Measurements from ENCODE around the gene BBIP1. TPM values are rescaled to one million over a fixed set of nuclear protein-coding genes. Genes with fewer than 3 reads are reported as not detected.

The BBIP1 gene
- total and polyA plus RNA-seq, 10 of the 15 experiments (the other 5 are each of a cell fraction or from before 2014, with no cell fraction given) = 13.8 to 40.8 (median 31.3) TPM

GRCh38 chr10:110931769-110932381 lies 12.9 kb upstream of the BBIP1 start:
- RAD21 ChIA-PET (ENCODE audit: unreplicated experiment) = interaction anchor here (0.5 to 1.0 kb wide), 2 partner anchors 13 to 69 kb away, joined by 3 read pairs; partner anchors contain the start of genes BBIP1 and SHOC2

More at GRCh38 chr10:110931769-110932381, 12.9 kb upstream of the BBIP1 start:
- intact Hi-C loops (cut with micrococcal nuclease; ENCODE audit: unreplicated experiment) = no loop called here
- FAIRE-seq (no peak), DNase-seq (ENCODE audit: low read depth, low spot score) (no peak), ATAC-seq (peak; percentile 22)
- Histone ChIP-seq H3K79me2 (ENCODE audit: control insufficient read depth, insufficient read depth, low read length) (peaks cover 98% of the 10 kb centered on the region), H2AFZ (ENCODE audit: control insufficient read depth, low read depth, low read length) (no peak overlapping the region), H3K4me3 (no peak overlapping the region), H3K27ac (ENCODE audit: control insufficient read depth, insufficient read depth) (no peak overlapping the region), H4K20me1 (ENCODE audit: control insufficient read depth, insufficient read depth) (no peaks in the 10 kb centered on the region), H3K9ac (ENCODE audit: control insufficient read depth, insufficient read depth, low read length) (no peak overlapping the region), H3K4me2 (ENCODE audit: control insufficient read depth, insufficient read depth) (no peak overlapping the region), H3K27me3 (replicated peaks in 1 of 2; ENCODE audit: control insufficient read depth in 2 of 2, insufficient read depth in 2 of 2, low read length in 1 of 2) (no peaks in the 10 kb centered on the region), H3K9me3 (replicated peaks; ENCODE audit: control insufficient read depth, insufficient read depth, low read length) (peaks cover 4% of the 10 kb centered on the region), H3K4me1 (ENCODE audit: control insufficient read depth, insufficient read depth, low read length) (peaks cover 18% of the 10 kb centered on the region), H3K36me3 (ENCODE audit: control insufficient read depth in 2 of 2, insufficient read depth in 2 of 2, low read length in 1 of 2) (no peaks in the 10 kb centered on the region; a peak in 1 of 4 replicates)
- no peak for TF ChIP-seq SMAD5 (IDR thresholded peaks at IDR 0.05; ENCODE audit: low read depth)
- no peak for TF ChIP-seq BRCA1 (IDR thresholded peaks at IDR 0.05; ENCODE audit: low read depth, low read length)
- no peak for TF ChIP-seq BMI1 (IDR thresholded peaks at IDR 0.05; ENCODE audit: borderline replicate concordance)
- TF ChIP-seq CHD4 (IDR thresholded peaks at IDR 0.05) = no peak
- TF ChIP-seq MTA3 (IDR thresholded peaks at IDR 0.05; ENCODE audit: borderline replicate concordance, low read length) = no peak
- TF ChIP-seq, protein P1, sequence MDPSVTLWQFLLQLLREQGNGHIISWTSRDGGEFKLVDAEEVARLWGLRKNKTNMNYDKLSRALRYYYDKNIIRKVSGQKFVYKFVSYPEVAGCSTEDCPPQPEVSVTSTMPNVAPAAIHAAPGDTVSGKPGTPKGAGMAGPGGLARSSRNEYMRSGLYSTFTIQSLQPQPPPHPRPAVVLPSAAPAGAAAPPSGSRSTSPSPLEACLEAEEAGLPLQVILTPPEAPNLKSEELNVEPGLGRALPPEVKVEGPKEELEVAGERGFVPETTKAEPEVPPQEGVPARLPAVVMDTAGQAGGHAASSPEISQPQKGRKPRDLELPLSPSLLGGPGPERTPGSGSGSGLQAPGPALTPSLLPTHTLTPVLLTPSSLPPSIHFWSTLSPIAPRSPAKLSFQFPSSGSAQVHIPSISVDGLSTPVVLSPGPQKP (IDR thresholded peaks at IDR 0.05; ENCODE audit: low read depth, low read length) = no peak
- no peak for TF ChIP-seq PRDM15 (CRISPR knock-in tag; IDR thresholded peaks at IDR 0.05)
- TF ChIP-seq RELB (IDR thresholded peaks at IDR 0.05; ENCODE audit: low read depth) = no peak
- TF ChIP-seq YBX1 (IDR thresholded peaks at IDR 0.05) = no peak
- no peak for TF ChIP-seq MYB (IDR thresholded peaks at IDR 0.05; ENCODE audit: borderline replicate concordance, low read depth, low read length)
- TF ChIP-seq NBN (IDR thresholded peaks at IDR 0.05) = no peak
- TF ChIP-seq, protein P2, sequence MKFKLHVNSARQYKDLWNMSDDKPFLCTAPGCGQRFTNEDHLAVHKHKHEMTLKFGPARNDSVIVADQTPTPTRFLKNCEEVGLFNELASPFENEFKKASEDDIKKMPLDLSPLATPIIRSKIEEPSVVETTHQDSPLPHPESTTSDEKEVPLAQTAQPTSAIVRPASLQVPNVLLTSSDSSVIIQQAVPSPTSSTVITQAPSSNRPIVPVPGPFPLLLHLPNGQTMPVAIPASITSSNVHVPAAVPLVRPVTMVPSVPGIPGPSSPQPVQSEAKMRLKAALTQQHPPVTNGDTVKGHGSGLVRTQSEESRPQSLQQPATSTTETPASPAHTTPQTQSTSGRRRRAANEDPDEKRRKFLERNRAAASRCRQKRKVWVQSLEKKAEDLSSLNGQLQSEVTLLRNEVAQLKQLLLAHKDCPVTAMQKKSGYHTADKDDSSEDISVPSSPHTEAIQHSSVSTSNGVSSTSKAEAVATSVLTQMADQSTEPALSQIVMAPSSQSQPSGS (IDR thresholded peaks at IDR 0.05; ENCODE audit: low read length) = no peak
- TF ChIP-seq FOXM1 (IDR thresholded peaks at IDR 0.05; ENCODE audit: low read depth, low read length) = no peak
- no peak for TF ChIP-seq CREB1 (IDR thresholded peaks at IDR 0.05; ENCODE audit: low read depth)
- WGBS (ENCODE audit: insufficient coverage, insufficient replicate concordance, low lambda C conversion rate, missing lambda C conversion rate) = 0% methylated on average over 1 of the region's 1 CpG
- BruUV-seq (replicated peaks) = TSS peak; percentile 29
- in situ Hi-C loops (cut with MboI) = no loop called here
- SMC1A ChIA-PET (ENCODE audit: uncharacterized antibody, unreplicated experiment) = interaction anchor here (1.0 to 1.2 kb wide), 4 partner anchors 9 to 51 kb away, joined by 3 read pairs; no protein-coding TSS in a partner anchor
- CTCF ChIA-PET = interaction anchor here (0.6 to 0.9 kb wide), 2 partner anchors 18 to 186 kb away, joined by 3 to 4 read pairs; no protein-coding TSS in a partner anchor
- POLR2A ChIA-PET = interaction anchor here (1.2 to 1.6 kb wide), 2 partner anchors 14 to 17 kb away, joined by 4 read pairs; no protein-coding TSS in a partner anchor

Measured in GM12878 (cell line).